Measurements from ENCODE around the gene ERBB4.
"Not testable (repeated sequence)": the region's sequence is repeated elsewhere in the genome, so short reads cannot be mapped to it uniquely, and the experiment has no call there.

- not testable (repeated sequence) for TF ChIP-seq SREBF1 (IDR thresholded peaks at IDR 0.05; ENCODE audit: low read length); RFX5 (IDR thresholded peaks at IDR 0.05; ENCODE audit: low read depth, low read length); MEF2A (IDR thresholded peaks at IDR 0.05; ENCODE audit: insufficient read depth, low read depth, low read length); CTCF (IDR thresholded peaks at IDR 0.05 in 2 of 3, conservative IDR thresholded peaks at IDR 0.05 in 1 of 3; ENCODE audit: control insufficient read depth in 2 of 3, extremely low read depth in 1 of 3, insufficient read depth in 1 of 3, low read depth in 3 of 3, low read length in 3 of 3); FOXM1 (IDR thresholded peaks at IDR 0.05; ENCODE audit: low read depth, low read length)
These were observed 432.1 kb downstream of the ERBB4 start for GRCh38 chr2:212106536-212106935.
